ENCODE results near the gene GPC6.

DNA sequence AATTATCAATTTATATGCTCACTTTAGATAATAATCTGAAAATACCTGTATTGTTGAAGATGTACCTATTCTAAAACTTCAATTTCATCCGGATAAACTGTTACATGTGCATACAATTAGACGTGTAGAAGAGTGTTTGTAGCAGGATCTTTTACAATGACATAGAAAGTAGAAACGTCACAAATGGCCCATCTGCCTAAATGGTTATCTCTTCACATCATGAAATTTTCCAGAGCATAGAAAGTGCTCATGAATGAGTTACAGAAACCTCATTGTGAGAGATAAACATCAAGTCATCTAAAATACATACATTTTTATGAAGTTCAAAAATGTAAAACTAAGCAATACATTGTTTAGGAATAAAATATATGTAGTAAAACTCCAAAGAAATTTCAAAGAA lies 607.4 kb downstream of the GPC6 start:
- TF ChIP-seq POLR2AphosphoS5 (IDR thresholded peaks at IDR 0.05) = no peak
- TF ChIP-seq, protein P1, sequence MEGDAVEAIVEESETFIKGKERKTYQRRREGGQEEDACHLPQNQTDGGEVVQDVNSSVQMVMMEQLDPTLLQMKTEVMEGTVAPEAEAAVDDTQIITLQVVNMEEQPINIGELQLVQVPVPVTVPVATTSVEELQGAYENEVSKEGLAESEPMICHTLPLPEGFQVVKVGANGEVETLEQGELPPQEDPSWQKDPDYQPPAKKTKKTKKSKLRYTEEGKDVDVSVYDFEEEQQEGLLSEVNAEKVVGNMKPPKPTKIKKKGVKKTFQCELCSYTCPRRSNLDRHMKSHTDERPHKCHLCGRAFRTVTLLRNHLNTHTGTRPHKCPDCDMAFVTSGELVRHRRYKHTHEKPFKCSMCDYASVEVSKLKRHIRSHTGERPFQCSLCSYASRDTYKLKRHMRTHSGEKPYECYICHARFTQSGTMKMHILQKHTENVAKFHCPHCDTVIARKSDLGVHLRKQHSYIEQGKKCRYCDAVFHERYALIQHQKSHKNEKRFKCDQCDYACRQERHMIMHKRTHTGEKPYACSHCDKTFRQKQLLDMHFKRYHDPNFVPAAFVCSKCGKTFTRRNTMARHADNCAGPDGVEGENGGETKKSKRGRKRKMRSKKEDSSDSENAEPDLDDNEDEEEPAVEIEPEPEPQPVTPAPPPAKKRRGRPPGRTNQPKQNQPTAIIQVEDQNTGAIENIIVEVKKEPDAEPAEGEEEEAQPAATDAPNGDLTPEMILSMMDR (IDR thresholded peaks at IDR 0.05) = no peak
